H1 (cell line): ENCODE measurements around the gene PPFIBP2. TPM values are rescaled to one million over a fixed set of nuclear protein-coding genes. Genes with fewer than 3 reads are reported as not detected.

Experiments used
- CTCF ChIA-PET: fragments of 300-600 bp; sonication (Branson Sonifier 250); formaldehyde crosslinking; loops from one replicate; lab custom pipeline; 2021; ENCODE audit not compliant: partially characterized antibody; lab: Charles Lee
- POLR2A ChIA-PET: fragments of 300-600 bp; sonication (Branson Sonifier 250); formaldehyde crosslinking; loops from one replicate; lab custom pipeline; 2021; ENCODE audit warnings: inconsistent platforms; ENCODE audit not compliant: partially characterized antibody; lab: Charles Lee
- DNase-seq, 2 experiments: peaks; one replicate each; pipeline versions ENCODE4 v3.0.0 to v3.0.0-alpha.2; 2010 to 2022; ENCODE audit warnings: low spot score in 2 of 2, low read depth in 1 of 2, mixed read lengths in 1 of 2
- FAIRE-seq: peaks from 2 replicates; lab custom pipeline; 2011; peaks lifted over from hg19 to GRCh38; lab: Jason Lieb, UNC
- H2AFZ ChIP-seq: 2 replicates; pipeline ENCODE4 v1.8.1; 2012; ENCODE audit warnings: low read length, inconsistent platforms
- H2AK5ac ChIP-seq: 2 replicates; pipeline ENCODE4 v1.6.1; 2013; ENCODE audit warnings: low read depth, low read length
- H2BK120ac ChIP-seq: replicated peaks from 2 replicates; pipeline ENCODE3; 2013; ENCODE audit warnings: low read depth, low read length, inconsistent platforms
- H2BK12ac ChIP-seq: 2 replicates; pipeline ENCODE4 v1.6.1; 2013; ENCODE audit warnings: low read depth, low read length
- H2BK15ac ChIP-seq: 2 replicates; pipeline ENCODE4 v1.6.1; 2013; ENCODE audit warnings: low read length
- H2BK20ac ChIP-seq: 2 replicates; pipeline ENCODE4 v1.6.1; 2013; ENCODE audit warnings: low read length
- H2BK5ac ChIP-seq: 2 replicates; pipeline ENCODE4 v1.6.1; 2013; ENCODE audit warnings: low read depth, low read length
- H3K14ac ChIP-seq: 2 replicates; pipeline ENCODE4 v1.6.1; 2013; ENCODE audit warnings: inconsistent platforms; ENCODE audit not compliant: insufficient read length
- H3K18ac ChIP-seq: 2 replicates; pipeline ENCODE4 v1.6.1; 2013; ENCODE audit warnings: low read length; ENCODE audit errors: extremely low read depth
- H3K23ac ChIP-seq: 2 replicates; pipeline ENCODE4 v1.6.1; 2013; ENCODE audit warnings: inconsistent platforms; ENCODE audit not compliant: insufficient read length
- H3K23me2 ChIP-seq: 2 replicates; pipeline ENCODE4 v1.6.1; 2013; ENCODE audit warnings: low read depth, low read length
- H3K27ac ChIP-seq: 2 replicates; pipeline ENCODE4 v1.6.1; 2011; ENCODE audit warnings: low read depth, low read length, inconsistent platforms
- H3K27me3 ChIP-seq, 4 experiments: replicated peaks in 1 of 4; 1 replicate in 1 of 4; 2 replicates in 3 of 4; pipeline versions ENCODE4 v1.6.1 to v1.8.1; 2011 to 2013; ENCODE audit warnings: low read length in 3 of 4, mild to moderate bottlenecking in 3 of 4, inconsistent platforms in 2 of 4, mixed read lengths in 2 of 4, moderate library complexity in 1 of 4; ENCODE audit not compliant: control insufficient read depth in 3 of 4, insufficient read depth in 3 of 4; ENCODE audit errors: extremely low read depth in 1 of 4
- H3K36me3 ChIP-seq, 4 experiments: 2 replicates each; pipeline versions ENCODE4 v1.6.1 to v1.8.1; 2011 to 2013; ENCODE audit warnings: mild to moderate bottlenecking in 4 of 4, low read length in 3 of 4, moderate library complexity in 2 of 4, control low read depth in 1 of 4, inconsistent platforms in 1 of 4; ENCODE audit not compliant: insufficient read depth in 4 of 4, control insufficient read depth in 2 of 4
- H3K4ac ChIP-seq: replicated peaks from 2 replicates; pipeline ENCODE3; 2013; ENCODE audit warnings: low read length, low read depth, mixed read lengths, inconsistent platforms; ENCODE audit not compliant: insufficient read length
- H3K4me1 ChIP-seq, 4 experiments: replicated peaks in 1 of 4; 1 replicate in 1 of 4; 2 replicates in 3 of 4; pipeline versions ENCODE4 v1.6.1 to v1.8.1; 2011 to 2013; ENCODE audit warnings: low read length in 3 of 4, inconsistent platforms in 2 of 4, mixed read lengths in 1 of 4; ENCODE audit not compliant: insufficient read depth in 4 of 4, control insufficient read depth in 3 of 4
- H3K4me2 ChIP-seq, 2 experiments: 2 replicates each; pipeline versions ENCODE4 v1.6.1 to v1.8.1; 2011 to 2013; ENCODE audit warnings: low read depth in 2 of 2, low read length in 2 of 2, control low read depth in 1 of 2, inconsistent platforms in 1 of 2, mild to moderate bottlenecking in 1 of 2; ENCODE audit not compliant: insufficient read depth in 1 of 2
- H3K4me3 ChIP-seq, 4 experiments: fragments of 200-600, 300-600 bp in 1 of 4; sonication (generic), shearing (Covaris generic), sonication (Bioruptor Twin) in 1 of 4; 2 replicates each; pipeline versions ENCODE4 v1.5.1 to v1.8.1; 2011 to 2016; ENCODE audit warnings: low read length in 4 of 4, low read depth in 3 of 4, control low read depth in 2 of 4, inconsistent platforms in 2 of 4, mild to moderate bottlenecking in 2 of 4, mixed read lengths in 1 of 4, moderate library complexity in 1 of 4; ENCODE audit not compliant: insufficient read depth in 2 of 4; ENCODE audit errors: extremely low read depth in 1 of 4
- H3K56ac ChIP-seq: replicated peaks from 2 replicates; pipeline ENCODE3; 2013; ENCODE audit warnings: low read depth, mild to moderate bottlenecking, mixed read lengths, low read length, inconsistent platforms; ENCODE audit not compliant: insufficient read length
- H3K79me1 ChIP-seq: 2 replicates; pipeline ENCODE4 v1.6.1; 2013; ENCODE audit warnings: low read depth, low read length, control low read depth
- H3K79me2 ChIP-seq, 2 experiments: 2 replicates each; pipeline versions ENCODE4 v1.6.1 to v1.8.1; 2012 to 2013; ENCODE audit warnings: low read length in 2 of 2, mild to moderate bottlenecking in 2 of 2, inconsistent platforms in 1 of 2; ENCODE audit not compliant: insufficient read depth in 2 of 2, control insufficient read depth in 1 of 2
- H3K9ac ChIP-seq, 4 experiments: replicated peaks in 1 of 4; 1 replicate in 1 of 4; 2 replicates in 3 of 4; pipeline versions ENCODE4 v1.6.1 to v1.8.1; 2011 to 2013; ENCODE audit warnings: low read depth in 3 of 4, low read length in 3 of 4, control low read depth in 2 of 4, mild to moderate bottlenecking in 2 of 4, moderate library complexity in 2 of 4, inconsistent platforms in 1 of 4; ENCODE audit errors: extremely low read depth in 1 of 4
- H3K9me3 ChIP-seq, 2 experiments: 2 replicates each; pipeline versions ENCODE4 v1.6.1 to v1.8.1; 2012 to 2013; ENCODE audit warnings: mild to moderate bottlenecking in 2 of 2, moderate library complexity in 2 of 2, control low read depth in 1 of 2, inconsistent platforms in 1 of 2, low read depth in 1 of 2, low read length in 1 of 2, mixed read lengths in 1 of 2; ENCODE audit not compliant: insufficient read depth in 2 of 2
- H4K20me1 ChIP-seq, 2 experiments: replicated peaks in 1 of 2; 2 replicates each; pipeline versions ENCODE3 to v1.8.1; 2011 to 2013; ENCODE audit warnings: inconsistent platforms in 2 of 2, low read length in 2 of 2, mild to moderate bottlenecking in 1 of 2; ENCODE audit not compliant: insufficient read depth in 2 of 2, control insufficient read depth in 1 of 2
- H4K5ac ChIP-seq: 2 replicates; pipeline ENCODE4 v1.6.1; 2013; ENCODE audit warnings: low read length, low read depth, mixed read lengths, inconsistent platforms; ENCODE audit not compliant: insufficient read length
- H4K8ac ChIP-seq: 2 replicates; pipeline ENCODE4 v1.8.0; 2013; ENCODE audit warnings: mild to moderate bottlenecking, moderate library complexity, low read length, inconsistent platforms; ENCODE audit not compliant: insufficient read depth; ENCODE audit errors: extremely low read depth
- H4K91ac ChIP-seq: replicated peaks from 2 replicates; pipeline ENCODE3; 2013; ENCODE audit warnings: low read length, mixed read lengths, inconsistent platforms; ENCODE audit not compliant: insufficient read length
- BRCA1 ChIP-seq: IDR thresholded peaks from 2 replicates; pipeline ENCODE4 v1.6.1; 2012; ENCODE audit warnings: low read depth, low read length, improper control_type of control experiment
- CBX8 ChIP-seq: fragments of 300-800, 300-1000 bp; sonication (generic); IDR thresholded peaks from 2 replicates; pipeline ENCODE4 v1.7.1; 2016; ENCODE audit warnings: low read depth, low read length, borderline replicate concordance
- EGR1 ChIP-seq: IDR thresholded peaks from 2 replicates; pipeline ENCODE4 v1.6.1; 2011; ENCODE audit warnings: low read depth, low read length, borderline replicate concordance
- EP300 ChIP-seq, 2 experiments: IDR thresholded peaks; 1 replicate in 1 of 2; 2 replicates in 1 of 2; pipeline ENCODE4 v1.6.1; 2011 to 2012; ENCODE audit warnings: low read depth in 2 of 2, low read length in 2 of 2, mild to moderate bottlenecking in 2 of 2, borderline replicate concordance in 1 of 2, inconsistent platforms in 1 of 2, moderate library complexity in 1 of 2
- KDM4A ChIP-seq: IDR thresholded peaks from one replicate; pipeline ENCODE4 v1.7.1; 2012; ENCODE audit warnings: low read depth, mild to moderate bottlenecking, moderate library complexity, low read length, inconsistent platforms; ENCODE audit not compliant: severe bottlenecking
- KDM5A ChIP-seq: fragments of 200-600 bp; IDR thresholded peaks from 2 replicates; pipeline ENCODE4 v1.7.1; 2012; ENCODE audit warnings: mild to moderate bottlenecking, low read length, inconsistent platforms, mixed read lengths
- PHF8 ChIP-seq: fragments of 200-600 bp; sonication (generic); conservative IDR thresholded peaks from 2 replicates; pipeline ENCODE4 v1.7.1; 2012; ENCODE audit warnings: low read depth, mild to moderate bottlenecking, inconsistent platforms, low read length, moderate library complexity
- RNF2 ChIP-seq: fragments of 200-900, 300-1000 bp; sonication (generic); IDR thresholded peaks from 2 replicates; pipeline ENCODE4 v1.7.1; 2016; ENCODE audit warnings: borderline replicate concordance, low read depth, mild to moderate bottlenecking, antibody characterized with exemption, low read length; ENCODE audit not compliant: poor library complexity, severe bottlenecking; ENCODE audit errors: missing control alignments
- RXRA ChIP-seq: IDR thresholded peaks from 2 replicates; pipeline ENCODE4 v1.6.1; 2011; ENCODE audit warnings: low read depth, mild to moderate bottlenecking, low read length, moderate library complexity; ENCODE audit not compliant: insufficient read depth
- SIRT6 ChIP-seq: IDR thresholded peaks from one replicate; pipeline ENCODE4 v1.7.1; 2012; ENCODE audit warnings: low read length, inconsistent platforms
- WGBS, 2 experiments: shearing (Covaris generic) in 1 of 2; methylation state at CpG; one replicate each; pipeline versions ENCODE4 v1.1.6 to v1.1.7; 2013 to 2015; ENCODE audit warnings: low lambda C conversion rate in 2 of 2, mixed read lengths in 2 of 2, inconsistent platforms in 1 of 2, low coverage in 1 of 2, missing lambda C conversion rate in 1 of 2; ENCODE audit not compliant: insufficient replicate concordance in 2 of 2, insufficient coverage in 1 of 2, insufficient read length in 1 of 2; ENCODE audit errors: extremely low coverage in 1 of 2, missing lambda C conversion rate in 1 of 2; 5-methylcytosine and 5-hydroxymethylcytosine counted together
- polyA plus RNA-seq, 7 experiments: library from polyadenylated mRNA; depleted of rRNA in 3 of 7; stranded (reverse) in 5 of 7; unstranded in 2 of 7; fragments of >200 nt in 5 of 7; fragments of 200-250 nt in 2 of 7; gene quantifications; 1 replicate in 5 of 7; 2 replicates in 1 of 7; 4 replicates in 1 of 7; pipeline versions ENCODE4 v1.2.1 to v1.2.3, GENCODE V29; 2011 to 2013; ENCODE audit warnings: missing spikeins in 2 of 7, mixed read lengths in 2 of 7
- total RNA-seq: library from RNA; stranded (reverse); fragmentation: NEBNext Ultra II Directional; extraction: Animal tissue kit (Norgen Biotek cat#: 25700); gene quantifications from 2 replicates; pipeline ENCODE4 v1.2.1, GENCODE V29; 2021
- TF ChIP-seq, protein P1 (sequence below): IDR thresholded peaks from 2 replicates; pipeline ENCODE4 v1.6.1; 2011; ENCODE audit warnings: low read length, improper control_type of control experiment
- TF ChIP-seq, protein P2 (sequence below): IDR thresholded peaks from 2 replicates; pipeline ENCODE4 v1.6.1; 2012; ENCODE audit warnings: inconsistent platforms

The PPFIBP2 gene
- total and polyA plus RNA-seq, 2 of the 8 experiments (the other 6 are each of a cell fraction or from before 2014, with no cell fraction given), result 5.5 to 9.8 TPM

DNA sequence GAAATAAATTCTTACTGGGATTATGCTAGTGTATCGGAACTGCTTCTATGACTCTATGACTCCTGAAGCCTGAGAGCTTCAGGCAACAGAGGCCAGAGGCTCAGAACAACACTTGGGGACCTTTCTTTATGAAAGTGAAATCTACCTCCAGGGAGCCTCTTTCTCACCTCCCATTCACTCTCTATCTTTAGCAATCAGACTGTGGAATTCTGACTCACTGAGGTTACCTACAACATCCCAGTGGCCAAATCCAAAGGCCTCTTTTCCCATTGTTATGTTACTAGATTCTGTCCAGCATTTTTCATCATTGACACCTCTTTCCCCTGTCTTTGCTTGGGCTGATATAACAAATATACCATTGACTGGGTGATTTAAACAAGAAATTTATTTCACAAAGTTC is 173.6 kb downstream of the PPFIBP2 start:
- no peak overlapping the region for H3K18ac ChIP-seq
- no peaks in the 10 kb centered on the region for H3K36me3 ChIP-seq
- no peaks in the 10 kb centered on the region for H3K27me3 ChIP-seq
- H3K14ac ChIP-seq, result no peak overlapping the region
- H2AFZ ChIP-seq, result no peak overlapping the region
- no peak overlapping the region for H2BK15ac ChIP-seq
- no peak overlapping the region for H3K4me2 ChIP-seq
- H4K8ac ChIP-seq, result no peak overlapping the region
- no peak overlapping the region for H2BK5ac ChIP-seq
- FAIRE-seq (no peak), DNase-seq (no peak)
- H2AK5ac ChIP-seq, result no peak overlapping the region
- H4K5ac ChIP-seq, result no peak overlapping the region
- H3K4me1 ChIP-seq, result peaks cover 0 to 4% (median under 1%) of the 10 kb centered on the region in 4 experiments; a peak in 2 of 7 replicates
- no peak overlapping the region for H3K56ac ChIP-seq
- H3K9ac ChIP-seq, result no peak overlapping the region
- no peak overlapping the region for H2BK20ac ChIP-seq
- H4K20me1 ChIP-seq, result no peaks in the 10 kb centered on the region
- no peaks in the 10 kb centered on the region for H3K9me3 ChIP-seq
- POLR2A ChIA-PET, result interaction anchor here (0.9 kb wide), 1 partner anchor 14 kb away, joined by 3 read pairs; the partner anchor contains the start of gene CYB5R2
- H2BK120ac ChIP-seq, result no peak overlapping the region
- H3K23ac ChIP-seq, result no peak overlapping the region
- H3K79me2 ChIP-seq, result no peaks in the 10 kb centered on the region
- H4K91ac ChIP-seq, result no peak overlapping the region
- H3K79me1 ChIP-seq, result no peaks in the 10 kb centered on the region
- CTCF ChIA-PET, result interaction anchor here (0.6 to 5.1 kb wide), 30 partner anchors 9 to 591 kb away, joined by 3 to 35 read pairs (median 3); partner anchors contain the start of gene CYB5R2
- 100% methylated on average over 1 of the region's 1 CpG; no CpG with 5 or more reads in 1 of the 2 experiments for WGBS, 2 experiments
- no peak overlapping the region for H3K4me3 ChIP-seq
- no peak overlapping the region for H3K4ac ChIP-seq
- H3K27ac ChIP-seq, result no peak overlapping the region
- H3K23me2 ChIP-seq, result no peaks in the 10 kb centered on the region
- no peak overlapping the region for H2BK12ac ChIP-seq
- TF ChIP-seq, protein P1, sequence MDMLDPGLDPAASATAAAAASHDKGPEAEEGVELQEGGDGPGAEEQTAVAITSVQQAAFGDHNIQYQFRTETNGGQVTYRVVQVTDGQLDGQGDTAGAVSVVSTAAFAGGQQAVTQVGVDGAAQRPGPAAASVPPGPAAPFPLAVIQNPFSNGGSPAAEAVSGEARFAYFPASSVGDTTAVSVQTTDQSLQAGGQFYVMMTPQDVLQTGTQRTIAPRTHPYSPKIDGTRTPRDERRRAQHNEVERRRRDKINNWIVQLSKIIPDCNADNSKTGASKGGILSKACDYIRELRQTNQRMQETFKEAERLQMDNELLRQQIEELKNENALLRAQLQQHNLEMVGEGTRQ, result no peak
- TF ChIP-seq KDM5A, result no peak
- TF ChIP-seq SIRT6, result no peak
- no peak for TF ChIP-seq EP300 (IDR thresholded peaks at IDR 0.05; ENCODE audit: borderline replicate concordance in 1 of 2, low read depth in 2 of 2, low read length in 2 of 2)
- TF ChIP-seq RXRA, result no peak
- no peak for TF ChIP-seq KDM4A
- TF ChIP-seq PHF8, result no peak
- no peak for TF ChIP-seq EGR1
- no peak for TF ChIP-seq BRCA1
- TF ChIP-seq, protein P2, sequence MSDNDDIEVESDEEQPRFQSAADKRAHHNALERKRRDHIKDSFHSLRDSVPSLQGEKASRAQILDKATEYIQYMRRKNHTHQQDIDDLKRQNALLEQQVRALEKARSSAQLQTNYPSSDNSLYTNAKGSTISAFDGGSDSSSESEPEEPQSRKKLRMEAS, result no peak
- TF ChIP-seq RNF2, result no peak
- TF ChIP-seq CBX8, result no peak
